ENCODE measurements around the gene GABRR2. TPM values are rescaled to one million over a fixed set of nuclear protein-coding genes. Genes with fewer than 3 reads are reported as not detected.

Gene GABRR2
- total RNA-seq, 1 donor from 2014 or later: 1.8 TPM

DNA sequence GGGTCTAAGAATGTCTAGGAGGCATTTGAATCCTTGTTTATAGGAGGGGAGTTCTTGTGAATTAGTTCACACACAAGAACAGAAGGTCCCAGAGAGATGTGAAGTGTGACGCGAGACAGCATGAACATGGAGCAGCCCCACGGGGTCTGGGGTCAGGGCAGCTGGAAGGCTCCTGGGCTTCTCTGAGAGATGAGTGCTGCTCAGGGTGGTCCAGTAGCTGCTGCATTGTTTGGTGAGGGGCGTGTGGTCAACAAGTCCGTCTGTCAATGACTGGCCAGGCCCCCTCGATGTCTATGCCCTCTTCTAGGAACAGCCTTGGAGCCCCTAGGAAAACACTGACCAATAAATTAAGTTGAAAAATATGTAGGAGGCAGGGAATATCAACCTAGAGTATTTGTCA lies 57.8 kb downstream of the GABRR2 start:
- no peak overlapping the region for H3K4me3 Mint-ChIP-seq
- TF ChIP-seq, protein P1, sequence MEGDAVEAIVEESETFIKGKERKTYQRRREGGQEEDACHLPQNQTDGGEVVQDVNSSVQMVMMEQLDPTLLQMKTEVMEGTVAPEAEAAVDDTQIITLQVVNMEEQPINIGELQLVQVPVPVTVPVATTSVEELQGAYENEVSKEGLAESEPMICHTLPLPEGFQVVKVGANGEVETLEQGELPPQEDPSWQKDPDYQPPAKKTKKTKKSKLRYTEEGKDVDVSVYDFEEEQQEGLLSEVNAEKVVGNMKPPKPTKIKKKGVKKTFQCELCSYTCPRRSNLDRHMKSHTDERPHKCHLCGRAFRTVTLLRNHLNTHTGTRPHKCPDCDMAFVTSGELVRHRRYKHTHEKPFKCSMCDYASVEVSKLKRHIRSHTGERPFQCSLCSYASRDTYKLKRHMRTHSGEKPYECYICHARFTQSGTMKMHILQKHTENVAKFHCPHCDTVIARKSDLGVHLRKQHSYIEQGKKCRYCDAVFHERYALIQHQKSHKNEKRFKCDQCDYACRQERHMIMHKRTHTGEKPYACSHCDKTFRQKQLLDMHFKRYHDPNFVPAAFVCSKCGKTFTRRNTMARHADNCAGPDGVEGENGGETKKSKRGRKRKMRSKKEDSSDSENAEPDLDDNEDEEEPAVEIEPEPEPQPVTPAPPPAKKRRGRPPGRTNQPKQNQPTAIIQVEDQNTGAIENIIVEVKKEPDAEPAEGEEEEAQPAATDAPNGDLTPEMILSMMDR (IDR thresholded peaks at IDR 0.05): no peak
- no peaks in the 10 kb centered on the region for H3K36me3 Mint-ChIP-seq (ENCODE audit: low read depth)
- intact Hi-C loops (cut with micrococcal nuclease): no loop called here
- ATAC-seq (ENCODE audit: low read depth) (no peak), DNase-seq (no peak)
- CTCF ChIA-PET: no interaction called here
- H3K9me3 Mint-ChIP-seq: no peaks in the 10 kb centered on the region
- no peak overlapping the region for H3K27ac Mint-ChIP-seq
- H3K27me3 Mint-ChIP-seq: no peaks in the 10 kb centered on the region
- peaks cover 20% of the 10 kb centered on the region for H3K4me1 Mint-ChIP-seq
- POLR2A ChIA-PET: no interaction called here

DNA sequence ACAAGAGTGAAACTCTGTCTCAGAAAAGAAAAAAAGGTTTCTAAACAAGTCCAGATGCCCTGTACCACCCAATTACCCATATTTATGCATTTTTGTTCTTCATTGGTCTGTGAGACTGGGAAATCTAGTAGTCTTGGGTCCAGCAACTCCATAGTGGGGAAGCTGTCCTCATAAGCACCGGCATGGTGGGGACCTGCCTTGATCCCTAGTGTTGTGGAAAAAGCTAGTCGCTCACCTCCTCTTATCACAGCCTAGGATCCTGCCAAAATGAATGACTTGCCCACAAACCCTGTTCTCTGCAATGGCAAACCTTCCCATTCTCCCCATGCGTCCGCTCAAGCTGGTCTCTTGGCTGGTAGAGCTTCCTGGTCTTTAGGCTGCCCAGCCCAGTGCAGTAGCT lies 59.7 kb downstream of the GABRR2 start:
- H3K27me3 Mint-ChIP-seq: peaks cover 2% of the 10 kb centered on the region
- intact Hi-C loops (cut with micrococcal nuclease): no loop called here

DNA sequence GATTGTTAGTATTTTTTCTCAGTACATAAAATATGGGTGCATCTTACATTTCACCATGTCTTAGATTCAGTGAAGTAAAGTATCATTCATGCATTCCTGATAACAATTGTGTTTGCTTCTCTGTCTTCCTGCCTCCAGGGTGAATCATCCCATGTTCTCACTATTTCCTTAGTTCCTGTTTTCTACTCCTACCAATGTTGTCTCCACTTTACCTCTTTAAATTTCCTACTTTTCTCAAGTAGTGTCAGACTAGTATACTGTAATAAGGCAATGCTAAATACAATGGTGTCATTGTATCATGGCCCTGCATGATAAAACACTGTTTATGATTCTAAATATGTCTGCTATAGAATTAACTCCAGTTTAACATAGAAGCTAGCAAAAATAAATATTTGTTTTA lies 60.5 kb downstream of the GABRR2 start:
- DNase-seq (no peak), ATAC-seq (ENCODE audit: low read depth) (no peak)
- TF ChIP-seq, protein P1 (IDR thresholded peaks at IDR 0.05): no peak
- Mint-ChIP-seq H3K9me3 (no peaks in the 10 kb centered on the region), H3K4me1 (peaks cover 7% of the 10 kb centered on the region), H3K4me3 (no peak overlapping the region), H3K27ac (no peak overlapping the region), H3K27me3 (peaks cover 2% of the 10 kb centered on the region), H3K36me3 (ENCODE audit: low read depth) (no peaks in the 10 kb centered on the region)
- ChIA-PET POLR2A (no interaction called here), CTCF (interaction anchor here (0.9 kb wide), 1 partner anchor 12 kb away, joined by 3 read pairs; no protein-coding TSS in a partner anchor)
- intact Hi-C loops (cut with micrococcal nuclease): no loop called here

More for the DNA sequence above, 59.7 kb downstream of the GABRR2 start:
- CTCF ChIA-PET: interaction anchor here (0.9 kb wide), 1 partner anchor 13 kb away, joined by 3 read pairs; no protein-coding TSS in a partner anchor
- H3K36me3 Mint-ChIP-seq (ENCODE audit: low read depth): no peaks in the 10 kb centered on the region
- H3K27ac Mint-ChIP-seq: no peak overlapping the region
- no peak for DNase-seq
- no peaks in the 10 kb centered on the region for H3K9me3 Mint-ChIP-seq
- TF ChIP-seq, protein P1 (IDR thresholded peaks at IDR 0.05): no peak
- H3K4me3 Mint-ChIP-seq: no peak overlapping the region
- POLR2A ChIA-PET: no interaction called here
- H3K4me1 Mint-ChIP-seq: peaks cover 12% of the 10 kb centered on the region
- no peak for ATAC-seq (ENCODE audit: low read depth)

DNA sequence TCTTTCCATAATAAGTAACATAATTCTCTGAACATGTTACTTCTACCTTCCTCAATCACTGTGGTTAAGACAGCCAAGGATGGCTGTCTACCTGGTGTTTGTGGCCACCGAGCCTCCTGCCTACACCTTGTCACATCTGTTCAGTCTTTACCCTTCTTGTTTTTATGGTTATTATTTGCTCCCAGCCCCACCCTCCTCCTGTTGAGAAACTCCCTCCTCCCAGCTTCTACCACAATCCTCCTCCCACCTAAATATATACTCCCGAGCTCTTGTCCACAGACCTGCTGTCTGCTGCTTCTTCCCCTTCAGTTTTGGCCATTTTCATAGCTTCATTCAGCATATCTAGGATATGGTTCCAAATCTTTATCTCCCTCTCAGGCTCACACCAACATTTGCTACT lies 62.2 kb downstream of the GABRR2 start:
- no peaks in the 10 kb centered on the region for H3K4me1 Mint-ChIP-seq
- H3K27ac Mint-ChIP-seq: no peak overlapping the region
- ATAC-seq (ENCODE audit: low read depth) (no peak), DNase-seq (no peak)
- TF ChIP-seq, protein P1 (IDR thresholded peaks at IDR 0.05): no peak
- H3K36me3 Mint-ChIP-seq (ENCODE audit: low read depth): no peaks in the 10 kb centered on the region
- intact Hi-C loops (cut with micrococcal nuclease): no loop called here
- peaks cover 2% of the 10 kb centered on the region for H3K27me3 Mint-ChIP-seq
- H3K4me3 Mint-ChIP-seq: no peak overlapping the region
- ChIA-PET POLR2A (no interaction called here), CTCF (no interaction called here)
- H3K9me3 Mint-ChIP-seq: no peaks in the 10 kb centered on the region

DNA sequence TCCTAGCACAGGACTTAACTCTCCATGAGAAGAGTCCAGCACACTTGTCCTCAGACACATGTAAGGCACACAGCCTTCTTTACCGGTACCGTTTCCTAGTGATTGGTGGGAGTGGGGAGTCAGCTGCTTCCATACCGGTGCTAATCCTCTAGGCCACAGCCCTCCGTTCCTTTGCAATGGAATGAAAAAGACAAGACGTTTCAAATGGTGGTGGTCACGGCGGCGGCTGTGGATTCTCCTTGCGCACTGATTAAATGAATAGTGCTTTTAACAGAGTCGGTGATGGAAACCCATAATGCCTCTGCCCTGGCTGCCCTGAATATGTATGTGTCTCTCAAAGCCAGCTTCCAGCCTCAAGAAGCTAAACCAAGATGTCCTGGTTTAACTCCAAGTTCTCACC lies 63.1 kb downstream of the GABRR2 start:
- Mint-ChIP-seq H3K27ac (no peak overlapping the region), H3K9me3 (no peaks in the 10 kb centered on the region), H3K36me3 (ENCODE audit: low read depth) (no peaks in the 10 kb centered on the region), H3K27me3 (peaks cover 4% of the 10 kb centered on the region), H3K4me3 (no peak overlapping the region), H3K4me1 (no peaks in the 10 kb centered on the region)
- no peak for ATAC-seq (ENCODE audit: low read depth)
- ChIA-PET CTCF (no interaction called here), POLR2A (no interaction called here)
- DNase-seq: no peak
- TF ChIP-seq, protein P1 (IDR thresholded peaks at IDR 0.05): no peak
- intact Hi-C loops (cut with micrococcal nuclease): no loop called here
